ENCODE data around the gene GRHL1.
A peak's percentile ranks its signal among the peaks of the same experiment; 100 is the strongest.

GRHL1 gene

DNA sequence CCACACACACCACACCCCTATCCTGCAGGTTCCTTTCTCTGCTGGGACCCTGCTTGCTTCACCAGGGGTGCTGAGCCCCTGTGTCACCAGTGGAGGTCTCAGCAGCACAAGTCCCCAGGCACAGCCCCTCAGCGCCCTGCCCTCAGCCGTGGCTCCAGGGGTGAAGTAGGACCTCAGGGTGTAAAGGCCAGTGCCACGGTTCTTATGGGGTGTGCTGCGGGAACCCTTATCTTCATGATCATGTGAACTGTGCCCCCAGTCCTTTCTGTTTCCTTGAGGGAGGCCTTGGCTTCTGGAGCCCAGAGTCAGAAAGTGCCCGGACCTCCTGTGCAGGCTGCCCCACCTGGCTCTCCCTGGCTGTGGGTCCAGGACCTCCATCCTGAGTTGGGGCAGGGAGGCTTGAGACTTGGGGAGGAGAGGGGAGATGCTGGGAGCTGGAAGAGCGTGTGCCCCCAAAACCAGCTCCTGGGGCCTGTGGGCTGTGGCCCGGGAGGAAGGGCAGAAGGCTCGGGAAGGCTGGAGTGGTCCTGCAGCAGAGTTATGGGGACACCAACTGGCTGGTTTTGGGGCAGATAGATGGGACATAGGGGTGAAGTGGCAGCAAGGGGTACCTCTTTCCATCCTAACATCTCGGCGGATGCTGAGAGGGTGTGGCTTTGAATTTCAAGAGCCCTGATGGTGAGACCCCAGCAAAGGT lies 71.6 kb downstream of the GRHL1 start:
- intact Hi-C loops (cut with DNase I; ENCODE audit: low total_unique reads), result no loop called here
- H3K4me3 ChIP-seq, result no peak overlapping the region
- no peaks in the 10 kb centered on the region for H3K4me1 ChIP-seq
- peak in 1 of 2 experiments; percentile 20 for TF ChIP-seq CTCF (IDR thresholded peaks at IDR 0.05)
- DNase-seq, result no peak
- no peaks in the 10 kb centered on the region for H3K36me3 ChIP-seq
- no peak overlapping the region for H3K27ac ChIP-seq
- no peaks in the 10 kb centered on the region for H3K27me3 ChIP-seq
- H3K9me3 ChIP-seq, result no peaks in the 10 kb centered on the region

DNA sequence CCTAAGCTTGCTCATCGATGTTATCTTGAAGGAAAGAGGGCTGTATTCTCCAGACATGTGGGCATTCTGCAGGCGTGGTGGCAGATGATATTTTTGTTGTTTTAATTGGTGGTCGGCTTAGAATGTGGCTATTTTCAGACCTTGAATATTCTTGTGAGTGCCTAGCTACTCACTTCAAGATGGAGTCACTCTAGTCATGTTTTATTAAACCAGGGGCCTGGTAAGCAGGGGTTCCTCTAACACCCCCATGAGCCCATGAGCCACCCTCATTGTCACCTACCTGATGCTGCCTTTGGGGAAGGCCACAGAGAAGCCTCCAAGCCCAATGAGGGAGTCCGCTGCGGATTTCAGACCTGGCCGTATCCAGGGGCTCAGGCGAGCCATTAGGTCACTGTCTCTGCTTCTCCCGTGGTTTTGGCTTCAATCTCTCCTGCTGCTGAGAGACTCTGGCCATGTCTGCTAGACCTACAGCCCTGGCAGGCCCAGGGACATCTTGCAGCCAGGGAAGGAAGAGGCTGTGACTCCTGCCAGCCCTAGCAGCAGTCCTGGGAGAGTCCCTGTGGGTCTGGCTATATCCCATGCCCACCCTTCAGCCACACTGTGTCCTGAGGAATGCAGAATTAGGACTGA lies 75.6 kb downstream of the GRHL1 start:
- intact Hi-C loops (cut with DNase I; ENCODE audit: low total_unique reads), result no loop called here
- DNase-seq, result no peak
- H3K4me3 ChIP-seq, result no peak overlapping the region
- no peaks in the 10 kb centered on the region for H3K9me3 ChIP-seq
- H3K4me1 ChIP-seq, result peaks cover 0 to 6% (median 0%) of the 10 kb centered on the region in 4 donors
- TF ChIP-seq CTCF (IDR thresholded peaks at IDR 0.05), result no peak
- H3K27me3 ChIP-seq, result no peaks in the 10 kb centered on the region
- H3K27ac ChIP-seq, result no peak overlapping the region
- H3K36me3 ChIP-seq, result no peaks in the 10 kb centered on the region

- Histone ChIP-seq H3K9me3 (no peaks in the 10 kb centered on the region), H3K4me3 (no peak overlapping the region), H3K27ac (no peak overlapping the region), H3K36me3 (no peaks in the 10 kb centered on the region), H3K4me1 (peaks cover 0 to 6% (median 0%) of the 10 kb centered on the region in 4 donors), H3K27me3 (no peaks in the 10 kb centered on the region)
- TF ChIP-seq CTCF (IDR thresholded peaks at IDR 0.05), result no peak
- no peak for DNase-seq
- intact Hi-C loops (cut with DNase I; ENCODE audit: low total_unique reads), result no loop called here
Observed at GRCh38 chr2:10027660-10028330, 76.3 kb downstream of the GRHL1 start.

DNA sequence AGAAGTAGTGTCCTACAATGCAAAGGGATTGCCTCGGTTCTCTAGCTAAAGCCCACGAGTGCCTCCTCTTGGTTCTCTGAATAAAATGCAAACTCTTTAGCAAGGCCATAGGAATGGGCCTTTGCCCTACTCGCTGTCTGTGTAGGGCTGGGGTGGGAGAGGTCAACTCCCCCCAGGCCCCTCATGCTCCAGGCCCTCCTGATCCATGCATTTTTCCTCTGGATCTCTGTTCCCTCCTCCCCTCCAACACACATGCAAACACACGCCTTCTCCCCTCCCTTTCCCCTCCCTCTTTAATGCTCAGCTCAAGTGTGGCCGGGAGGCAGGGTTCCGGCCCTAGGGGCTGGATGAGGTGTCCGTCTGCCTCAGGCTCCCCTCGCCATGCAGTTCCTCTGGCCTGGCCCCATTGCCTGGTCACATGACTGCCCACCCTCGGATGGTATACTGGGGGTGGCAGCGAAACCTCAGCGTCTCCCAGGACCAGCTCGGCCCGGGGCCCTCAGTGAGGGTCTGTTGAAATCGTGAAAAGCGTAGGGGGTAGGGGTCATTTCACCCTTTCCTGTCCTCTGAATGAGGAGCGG lies 77.0 kb downstream of the GRHL1 start:
- no peak overlapping the region for H3K4me3 ChIP-seq
- no peaks in the 10 kb centered on the region for H3K9me3 ChIP-seq
- no peak for TF ChIP-seq CTCF (IDR thresholded peaks at IDR 0.05)
- H3K36me3 ChIP-seq, result no peaks in the 10 kb centered on the region
- H3K27ac ChIP-seq, result no peak overlapping the region
- H3K27me3 ChIP-seq, result no peaks in the 10 kb centered on the region
- intact Hi-C loops (cut with DNase I; ENCODE audit: low total_unique reads), result no loop called here
- DNase-seq, result no peak
- H3K4me1 ChIP-seq, result peaks cover 0 to 6% (median 0%) of the 10 kb centered on the region in 4 donors

GRCh38 chr2:10028988-10029874 lies 77.7 kb downstream of the GRHL1 start:
- no peak for TF ChIP-seq CTCF (IDR thresholded peaks at IDR 0.05)
- H3K9me3 ChIP-seq, result no peaks in the 10 kb centered on the region
- peak in 1 of 2 donors; percentile 71 for DNase-seq
- no peaks in the 10 kb centered on the region for H3K27me3 ChIP-seq
- no peak overlapping the region for H3K4me3 ChIP-seq
- H3K36me3 ChIP-seq, result no peaks in the 10 kb centered on the region
- H3K27ac ChIP-seq, result no peak overlapping the region
- intact Hi-C loops (cut with DNase I; ENCODE audit: low total_unique reads), result no loop called here
- H3K4me1 ChIP-seq, result peaks cover 0 to 6% (median 0%) of the 10 kb centered on the region in 4 donors
